Esophagus squamous epithelium (tissue), 4 donors: ENCODE measurements around the gene COL18A1.

ENCODE experiments used
- CTCF ChIP-seq, 6 experiments: fragments of 450-650 bp in 4 of 6; fragments of 200-600 bp in 2 of 6; sonication (generic) in 2 of 6; IDR thresholded peaks; one replicate each; pipeline ENCODE4 v1.5.1; 2016 to 2019; ENCODE audit warnings: antibody characterized with exemption in 6 of 6, mild to moderate bottlenecking in 4 of 6, moderate library complexity in 4 of 6
- POLR2A ChIP-seq, 4 donors: fragments of 450-650 bp; IDR thresholded peaks; one replicate each; pipeline ENCODE4 v1.6.1; 2017; ENCODE audit warnings: antibody characterized with exemption in 4 of 4, mild to moderate bottlenecking in 4 of 4, moderate library complexity in 3 of 4

GRCh38 chr21:45423968-45424853 is 19.2 kb downstream of the COL18A1 start:
- no peak for TF ChIP-seq CTCF (IDR thresholded peaks at IDR 0.05)
- no peak for TF ChIP-seq POLR2A (IDR thresholded peaks at IDR 0.05)
